A549 (cell line): Measurements from ENCODE around the gene PHPT1. TPM values are rescaled to one million over a fixed set of nuclear protein-coding genes. Genes with fewer than 3 reads are reported as not detected.

Source experiments
- ATAC-seq, 2 experiments: fragments of 200-7000 bp in 1 of 2; fragments of >200 bp in 1 of 2; cut with Nextera tagmentation in 1 of 2; cut with Tn5 transposase in 1 of 2; 3 replicates each; pipeline versions ENCODE4 v1.8.0 to v1.9.1; 2018 to 2020; ENCODE audit warnings: mild to moderate bottlenecking in 1 of 2, moderate library complexity in 1 of 2
- CTCF ChIA-PET: fragments of 300-600 bp; sonication (Branson Sonifier 250); formaldehyde crosslinking; extraction: SDS; loops from one replicate; lab custom pipeline; 2021; ENCODE audit warnings: antibody characterized with exemption, inconsistent platforms; lab: Yijun Ruan, JAX
- POLR2A ChIA-PET: fragments of 350-600 bp; formaldehyde crosslinking; extraction: SDS; loops from one replicate; lab custom pipeline; 2021; ENCODE audit warnings: antibody characterized with exemption, inconsistent platforms; lab: Yijun Ruan, JAX
- DNase-seq, 2 experiments: peaks; one replicate each; pipeline versions ENCODE4 v3.0.0 to v3.0.0-alpha.2; 2011 to 2016; ENCODE audit warnings: low read depth in 1 of 2, low spot score in 1 of 2
- FAIRE-seq: peaks from 2 replicates; lab custom pipeline; 2011; peaks lifted over from hg19 to GRCh38; lab: Jason Lieb, UNC
- H3K27ac ChIP-seq, 2 experiments: fragments of >200 bp; sonication (Bioruptor Twin); formaldehyde crosslinking; 3 replicates each; pipeline ENCODE4 v1.5.1; 2016 to 2017
- H3K4me1 ChIP-seq: fragments of >200 bp; sonication (Bioruptor Twin); formaldehyde crosslinking; 3 replicates; pipeline ENCODE4 v1.6.1; 2016
- H3K4me2 ChIP-seq: fragments of >200 bp; sonication (Bioruptor Twin); formaldehyde crosslinking; 3 replicates; pipeline ENCODE4 v1.6.1; 2016
- H3K4me3 ChIP-seq: fragments of >200 bp; sonication (Bioruptor Twin); formaldehyde crosslinking; 3 replicates; pipeline ENCODE4 v1.5.1; 2016
- H3K9me3 ChIP-seq: fragments of >200 bp; sonication (Bioruptor Twin); formaldehyde crosslinking; 3 replicates; pipeline ENCODE4 v1.6.1; 2016
- BHLHE40 ChIP-seq: IDR thresholded peaks from 2 replicates; pipeline ENCODE4 v1.6.1; 2012; ENCODE audit warnings: low read depth, low read length, inconsistent platforms
- CBX2 ChIP-seq: fragments of 200-600 bp; sonication (generic); IDR thresholded peaks from 2 replicates; pipeline ENCODE4 v1.6.1; 2016; ENCODE audit warnings: low read depth, mild to moderate bottlenecking, borderline replicate concordance
- CHD4 ChIP-seq: fragments of 200-600 bp; sonication (generic); IDR thresholded peaks from 2 replicates; pipeline ENCODE4 v1.6.1; 2016; ENCODE audit warnings: antibody characterized with exemption, mild to moderate bottlenecking, borderline replicate concordance
- EHF ChIP-seq: fragments of 250-450 bp; sonication (Bioruptor Pico); IDR thresholded peaks from 2 replicates; pipeline ENCODE4 v1.5.0; 2020; ENCODE audit warnings: mild to moderate bottlenecking
- ESRRA ChIP-seq: fragments of 150-350 bp; IDR thresholded peaks from 2 replicates; pipeline ENCODE4 v1.6.1; 2014; ENCODE audit warnings: mild to moderate bottlenecking, low read length, borderline replicate concordance
- FOSL2 ChIP-seq, 2 experiments: fragments of 450-650 bp in 1 of 2; fragments of >200 bp in 1 of 2; sonication (Bioruptor Twin) in 1 of 2; formaldehyde crosslinking; IDR thresholded peaks; 2 replicates each; pipeline versions ENCODE4 v1.5.0 to v1.6.1; 2016 to 2020; ENCODE audit warnings: mild to moderate bottlenecking in 1 of 2, moderate library complexity in 1 of 2
- GATA3 ChIP-seq: IDR thresholded peaks from 2 replicates; pipeline ENCODE4 v1.6.1; 2012; ENCODE audit warnings: borderline replicate concordance
- HDAC2 ChIP-seq: fragments of 200-600 bp; sonication (generic); IDR thresholded peaks from 2 replicates; pipeline ENCODE4 v1.6.1; 2016
- HOXA7 ChIP-seq: fragments of 250-450 bp; sonication (Bioruptor Pico); IDR thresholded peaks from 2 replicates; pipeline ENCODE4 v1.5.0; 2020; ENCODE audit warnings: mild to moderate bottlenecking, moderate library complexity
- JUN ChIP-seq, 2 experiments: fragments of >200 bp; sonication (Bioruptor Twin); formaldehyde crosslinking; IDR thresholded peaks; 2 replicates in 1 of 2; 3 replicates in 1 of 2; pipeline ENCODE4 v1.6.1; 2016 to 2017
- KDM1A ChIP-seq: fragments of 200-600 bp; sonication (generic); IDR thresholded peaks from 2 replicates; pipeline ENCODE4 v1.6.1; 2016; ENCODE audit warnings: low read depth, mild to moderate bottlenecking
- KDM5A ChIP-seq: fragments of 200-600 bp; sonication (generic); IDR thresholded peaks from 2 replicates; pipeline ENCODE4 v1.6.1; 2016; ENCODE audit warnings: antibody characterized with exemption, mild to moderate bottlenecking
- MAFK ChIP-seq: fragments of 450-650 bp; IDR thresholded peaks from 2 replicates; pipeline ENCODE4 v1.6.1; 2014; ENCODE audit not compliant: partially characterized antibody
- MYC ChIP-seq: IDR thresholded peaks from 2 replicates; pipeline ENCODE4 v1.6.1; 2012; ENCODE audit warnings: mild to moderate bottlenecking, inconsistent platforms, low read length, improper control_type of control experiment, borderline replicate concordance
- NPAS2 ChIP-seq: fragments of 250-450 bp; sonication (Bioruptor Pico); IDR thresholded peaks from 2 replicates; pipeline ENCODE4 v1.8.0; 2022; ENCODE audit warnings: mild to moderate bottlenecking, moderate library complexity, borderline replicate concordance
- NR3C1 ChIP-seq: fragments of >200 bp; sonication (Bioruptor Twin); formaldehyde crosslinking; IDR thresholded peaks from 3 replicates; pipeline ENCODE4 v1.6.1; 2017
- PHF8 ChIP-seq: fragments of 200-600 bp; sonication (generic); IDR thresholded peaks from 2 replicates; pipeline ENCODE4 v1.6.1; 2016; ENCODE audit warnings: low read depth, mild to moderate bottlenecking, antibody characterized with exemption, moderate library complexity, borderline replicate concordance
- POLR2AphosphoS2 ChIP-seq: conservative IDR thresholded peaks from 2 replicates; pipeline ENCODE4 v1.6.1; 2012; ENCODE audit warnings: low read length, improper control_type of control experiment, inconsistent platforms
- RCOR1 ChIP-seq: fragments of 150-350 bp; IDR thresholded peaks from 2 replicates; pipeline ENCODE4 v1.6.1; 2014; ENCODE audit warnings: antibody characterized with exemption, low read length, low read depth
- RNF2 ChIP-seq: fragments of 200-600 bp; sonication (generic); IDR thresholded peaks from 2 replicates; pipeline ENCODE4 v1.6.1; 2016; ENCODE audit warnings: low read depth, mild to moderate bottlenecking, antibody characterized with exemption, moderate library complexity, borderline replicate concordance
- TFCP2L1 ChIP-seq: fragments of 250-450 bp; sonication (Bioruptor Pico); IDR thresholded peaks from 2 replicates; pipeline ENCODE4 v1.5.0; 2021; ENCODE audit warnings: mild to moderate bottlenecking
- TP53 ChIP-seq: fragments of 250-450 bp; sonication (Bioruptor Pico); IDR thresholded peaks from 2 replicates; pipeline ENCODE4 v1.5.0; 2021; ENCODE audit warnings: mild to moderate bottlenecking, moderate library complexity
- ZNF302 ChIP-seq: fragments of 250-450 bp; sonication (Bioruptor Pico); IDR thresholded peaks from 2 replicates; pipeline ENCODE4 v1.9.0; 2021; ENCODE audit warnings: inconsistent platforms, mild to moderate bottlenecking, moderate library complexity
- WGBS: methylation state at CpG from one replicate; pipeline ENCODE4 v1.1.6; 2017; ENCODE audit errors: missing lambda C conversion rate; 5-methylcytosine and 5-hydroxymethylcytosine counted together
- polyA plus RNA-seq, 4 experiments: library from polyadenylated mRNA; depleted of rRNA in 3 of 4; stranded (reverse); fragments of >200 nt; fragmentation: RNase III in 1 of 4; extraction: RNeasy Plus Mini Kit Qiagen cat#74134 plus additional on column Dnase treatment in 1 of 4; gene quantifications; 2 replicates in 3 of 4; 3 replicates in 1 of 4; pipeline ENCODE4 v1.2.3, GENCODE V29; 2011 to 2017
- TF ChIP-seq, protein P1 (sequence below): IDR thresholded peaks from 2 replicates; pipeline ENCODE4 v1.6.1; 2012; ENCODE audit warnings: low read depth, borderline replicate concordance
- TF ChIP-seq, protein P2 (sequence below): fragments of >200 bp; sonication (Bioruptor Twin); formaldehyde crosslinking; IDR thresholded peaks from 3 replicates; pipeline ENCODE4 v1.5.1; 2016
- TF ChIP-seq, protein P3 (sequence below): IDR thresholded peaks from 2 replicates; pipeline ENCODE4 v1.6.1; 2012
- TF ChIP-seq, protein P4 (sequence below): fragments of >200 bp; sonication (Bioruptor Twin); formaldehyde crosslinking; IDR thresholded peaks from 2 replicates; pipeline ENCODE4 v1.6.1; 2016
- TF ChIP-seq, protein P5 (sequence below): IDR thresholded peaks from 2 replicates; pipeline ENCODE4 v1.6.1; 2012
- TF ChIP-seq, protein P6 (sequence below): fragments of 250-450 bp; sonication (Bioruptor Pico); IDR thresholded peaks from 2 replicates; pipeline ENCODE4 v1.5.0; 2021; ENCODE audit warnings: mild to moderate bottlenecking, moderate library complexity, borderline replicate concordance

The PHPT1 gene
- polyA plus RNA-seq, 2 of the 4 experiments (the other 2 are of a cell fraction) = 123 to 234 TPM

DNA sequence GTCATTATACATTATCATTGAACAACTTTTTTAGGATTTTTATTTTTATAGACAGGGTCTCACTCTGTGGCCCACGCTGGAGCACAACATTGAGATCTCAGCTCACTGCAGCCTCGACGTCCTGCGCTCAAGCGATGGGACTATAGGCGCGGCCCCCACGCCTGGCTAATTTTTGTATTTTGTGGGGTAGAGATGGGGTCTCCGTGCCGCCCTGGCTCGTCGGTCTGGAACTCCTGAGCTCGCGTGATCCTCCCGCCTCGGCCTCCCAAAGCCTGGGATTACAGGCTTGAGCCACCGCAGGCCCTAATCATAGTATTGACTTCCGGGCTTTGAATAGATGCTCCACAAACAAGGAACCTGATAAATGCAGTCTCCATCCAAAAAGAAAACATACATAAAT lies 18.3 kb downstream of the PHPT1 start:
- Histone ChIP-seq H3K9me3 (peaks cover 38% of the 10 kb centered on the region), H3K27ac (no peak overlapping the region), H3K4me1 (peaks cover 21% of the 10 kb centered on the region), H3K4me2 (no peak overlapping the region), H3K4me3 (no peak overlapping the region)
- FAIRE-seq (no peak), DNase-seq (no peak), ATAC-seq (no peak)
- WGBS = 96% methylated on average over 18 of the region's 18 CpGs
- no peak for TF ChIP-seq POLR2AphosphoS2
- TF ChIP-seq GATA3 = no peak
- TF ChIP-seq HDAC2 = no peak
- TF ChIP-seq RCOR1 = no peak
- no peak for TF ChIP-seq HOXA7
- no peak for TF ChIP-seq TP53
- no peak for TF ChIP-seq MAFK
- no peak for TF ChIP-seq ESRRA
- TF ChIP-seq FOSL2 (IDR thresholded peaks at IDR 0.05) = no peak
- no peak for TF ChIP-seq FOSL2 (CRISPR knock-in tag; IDR thresholded peaks at IDR 0.05)
- TF ChIP-seq, protein P1, sequence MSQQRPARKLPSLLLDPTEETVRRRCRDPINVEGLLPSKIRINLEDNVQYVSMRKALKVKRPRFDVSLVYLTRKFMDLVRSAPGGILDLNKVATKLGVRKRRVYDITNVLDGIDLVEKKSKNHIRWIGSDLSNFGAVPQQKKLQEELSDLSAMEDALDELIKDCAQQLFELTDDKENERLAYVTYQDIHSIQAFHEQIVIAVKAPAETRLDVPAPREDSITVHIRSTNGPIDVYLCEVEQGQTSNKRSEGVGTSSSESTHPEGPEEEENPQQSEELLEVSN = no peak
- TF ChIP-seq KDM5A = no peak
- TF ChIP-seq ZNF302 (CRISPR knock-in tag) = no peak
- TF ChIP-seq, protein P2, sequence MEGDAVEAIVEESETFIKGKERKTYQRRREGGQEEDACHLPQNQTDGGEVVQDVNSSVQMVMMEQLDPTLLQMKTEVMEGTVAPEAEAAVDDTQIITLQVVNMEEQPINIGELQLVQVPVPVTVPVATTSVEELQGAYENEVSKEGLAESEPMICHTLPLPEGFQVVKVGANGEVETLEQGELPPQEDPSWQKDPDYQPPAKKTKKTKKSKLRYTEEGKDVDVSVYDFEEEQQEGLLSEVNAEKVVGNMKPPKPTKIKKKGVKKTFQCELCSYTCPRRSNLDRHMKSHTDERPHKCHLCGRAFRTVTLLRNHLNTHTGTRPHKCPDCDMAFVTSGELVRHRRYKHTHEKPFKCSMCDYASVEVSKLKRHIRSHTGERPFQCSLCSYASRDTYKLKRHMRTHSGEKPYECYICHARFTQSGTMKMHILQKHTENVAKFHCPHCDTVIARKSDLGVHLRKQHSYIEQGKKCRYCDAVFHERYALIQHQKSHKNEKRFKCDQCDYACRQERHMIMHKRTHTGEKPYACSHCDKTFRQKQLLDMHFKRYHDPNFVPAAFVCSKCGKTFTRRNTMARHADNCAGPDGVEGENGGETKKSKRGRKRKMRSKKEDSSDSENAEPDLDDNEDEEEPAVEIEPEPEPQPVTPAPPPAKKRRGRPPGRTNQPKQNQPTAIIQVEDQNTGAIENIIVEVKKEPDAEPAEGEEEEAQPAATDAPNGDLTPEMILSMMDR = no peak
- TF ChIP-seq MYC = no peak
- TF ChIP-seq PHF8 = no peak
- TF ChIP-seq NPAS2 (CRISPR knock-in tag) = no peak
- TF ChIP-seq BHLHE40 = no peak
- TF ChIP-seq, protein P3, sequence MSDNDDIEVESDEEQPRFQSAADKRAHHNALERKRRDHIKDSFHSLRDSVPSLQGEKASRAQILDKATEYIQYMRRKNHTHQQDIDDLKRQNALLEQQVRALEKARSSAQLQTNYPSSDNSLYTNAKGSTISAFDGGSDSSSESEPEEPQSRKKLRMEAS = no peak
- no peak for TF ChIP-seq TFCP2L1
- CTCF ChIA-PET = no interaction called here
- POLR2A ChIA-PET = no interaction called here

DNA sequence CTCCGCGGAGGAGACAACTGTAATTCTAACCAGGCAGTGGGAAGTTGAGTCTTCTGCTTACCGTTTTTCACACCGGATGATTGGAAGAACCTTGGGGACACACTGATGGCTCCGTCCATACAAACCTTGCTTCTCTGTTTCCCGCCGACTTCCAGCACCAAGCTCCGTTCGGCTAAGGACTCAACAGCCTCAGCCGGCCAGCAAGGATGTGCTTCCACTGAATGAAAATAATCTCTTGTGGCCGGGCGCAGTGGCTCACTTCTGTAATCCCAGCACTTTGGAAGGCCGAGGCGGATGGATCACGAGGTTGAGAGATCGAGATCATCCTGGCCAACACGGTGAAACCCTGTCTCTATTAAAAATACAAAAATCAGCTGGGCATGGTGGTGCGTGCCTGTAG lies 18.7 kb downstream of the PHPT1 start:
- H3K4me1 ChIP-seq = peaks cover 21% of the 10 kb centered on the region
- H3K4me3 ChIP-seq = no peak overlapping the region
- no peak for FAIRE-seq
- H3K9me3 ChIP-seq = peaks cover 40% of the 10 kb centered on the region
- ChIA-PET POLR2A (no interaction called here), CTCF (interaction anchor here (0.8 to 1.3 kb wide), 2 partner anchors 13 to 24 kb away, joined by 3 to 4 read pairs; no protein-coding TSS in a partner anchor)
- no peak for TF ChIP-seq ZNF302 (CRISPR knock-in tag)
- no peak for TF ChIP-seq CHD4
- TF ChIP-seq, protein P3 = no peak
- TF ChIP-seq, protein P4, sequence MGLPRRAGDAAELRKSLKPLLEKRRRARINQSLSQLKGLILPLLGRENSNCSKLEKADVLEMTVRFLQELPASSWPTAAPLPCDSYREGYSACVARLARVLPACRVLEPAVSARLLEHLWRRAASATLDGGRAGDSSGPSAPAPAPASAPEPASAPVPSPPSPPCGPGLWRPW = no peak
- no peak for TF ChIP-seq RNF2
- no peak for TF ChIP-seq EHF
- TF ChIP-seq PHF8 = no peak
- no peak for TF ChIP-seq JUN (IDR thresholded peaks at IDR 0.05)
- TF ChIP-seq, protein P5, sequence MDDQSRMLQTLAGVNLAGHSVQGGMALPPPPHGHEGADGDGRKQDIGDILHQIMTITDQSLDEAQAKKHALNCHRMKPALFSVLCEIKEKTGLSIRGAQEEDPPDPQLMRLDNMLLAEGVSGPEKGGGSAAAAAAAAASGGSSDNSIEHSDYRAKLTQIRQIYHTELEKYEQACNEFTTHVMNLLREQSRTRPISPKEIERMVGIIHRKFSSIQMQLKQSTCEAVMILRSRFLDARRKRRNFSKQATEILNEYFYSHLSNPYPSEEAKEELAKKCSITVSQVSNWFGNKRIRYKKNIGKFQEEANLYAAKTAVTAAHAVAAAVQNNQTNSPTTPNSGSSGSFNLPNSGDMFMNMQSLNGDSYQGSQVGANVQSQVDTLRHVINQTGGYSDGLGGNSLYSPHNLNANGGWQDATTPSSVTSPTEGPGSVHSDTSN = no peak
- TF ChIP-seq, protein P6, sequence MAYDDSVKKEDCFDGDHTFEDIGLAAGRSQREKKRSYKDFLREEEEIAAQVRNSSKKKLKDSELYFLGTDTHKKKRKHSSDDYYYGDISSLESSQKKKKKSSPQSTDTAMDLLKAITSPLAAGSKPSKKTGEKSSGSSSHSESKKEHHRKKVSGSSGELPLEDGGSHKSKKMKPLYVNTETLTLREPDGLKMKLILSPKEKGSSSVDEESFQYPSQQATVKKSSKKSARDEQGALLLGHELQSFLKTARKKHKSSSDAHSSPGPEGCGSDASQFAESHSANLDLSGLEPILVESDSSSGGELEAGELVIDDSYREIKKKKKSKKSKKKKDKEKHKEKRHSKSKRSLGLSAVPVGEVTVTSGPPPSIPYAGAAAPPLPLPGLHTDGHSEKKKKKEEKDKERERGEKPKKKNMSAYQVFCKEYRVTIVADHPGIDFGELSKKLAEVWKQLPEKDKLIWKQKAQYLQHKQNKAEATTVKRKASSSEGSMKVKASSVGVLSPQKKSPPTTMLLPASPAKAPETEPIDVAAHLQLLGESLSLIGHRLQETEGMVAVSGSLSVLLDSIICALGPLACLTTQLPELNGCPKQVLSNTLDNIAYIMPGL (CRISPR knock-in tag) = no peak
- no peak for TF ChIP-seq MAFK
- TF ChIP-seq KDM1A = no peak
- TF ChIP-seq NR3C1 = no peak
- no peak for TF ChIP-seq TFCP2L1
- TF ChIP-seq CBX2 = no peak
- TF ChIP-seq TP53 = no peak
- H3K4me2 ChIP-seq = no peak overlapping the region
- no peak for DNase-seq
- no peak overlapping the region for H3K27ac ChIP-seq
- 96% methylated on average over 15 of the region's 18 CpGs for WGBS
- no peak for ATAC-seq
